Esophagus (tissue), 2 donors: ENCODE measurements around the gene DTNA. TPM values are rescaled to one million over a fixed set of nuclear protein-coding genes. Genes with fewer than 3 reads are reported as not detected.
A peak's percentile ranks its signal among the peaks of the same experiment; 100 is the strongest.

Experiments
- H3K27ac ChIP-seq, 2 donors: one replicate each; pipeline ENCODE4 v1.5.1; 2013; ENCODE audit warnings: low read depth in 2 of 2, mild to moderate bottlenecking in 2 of 2, inconsistent platforms in 1 of 2, low read length in 1 of 2, moderate library complexity in 1 of 2
- H3K27me3 ChIP-seq, 2 donors: one replicate each; pipeline ENCODE4 v1.6.1; 2013; ENCODE audit warnings: low read length in 2 of 2, control low read depth in 1 of 2, mild to moderate bottlenecking in 1 of 2; ENCODE audit not compliant: insufficient read depth in 2 of 2, control insufficient read depth in 1 of 2
- H3K36me3 ChIP-seq, 2 donors: one replicate each; pipeline ENCODE4 v1.6.1; 2013; ENCODE audit warnings: low read length in 1 of 2; ENCODE audit not compliant: control insufficient read depth in 2 of 2, insufficient read depth in 2 of 2
- H3K4me1 ChIP-seq, 2 donors: one replicate each; pipeline ENCODE4 v1.6.1; 2013; ENCODE audit warnings: low read length in 1 of 2; ENCODE audit not compliant: control insufficient read depth in 2 of 2, insufficient read depth in 2 of 2
- H3K4me3 ChIP-seq, 2 donors: one replicate each; pipeline ENCODE4 v1.5.1; 2013; ENCODE audit warnings: low read length in 2 of 2, mild to moderate bottlenecking in 2 of 2, low read depth in 1 of 2, moderate library complexity in 1 of 2
- H3K9me3 ChIP-seq, 2 donors: one replicate each; pipeline ENCODE4 v1.6.1; 2013; ENCODE audit warnings: mild to moderate bottlenecking in 2 of 2, low read depth in 1 of 2, low read length in 1 of 2, moderate library complexity in 1 of 2; ENCODE audit not compliant: control insufficient read depth in 2 of 2, insufficient read depth in 1 of 2
- WGBS, 2 donors: extraction: QIAGEN DNeasy Blood & Tissue Kit; methylation state at CpG; one replicate each; pipeline ENCODE4 v1.1.7; 2013; 5-methylcytosine and 5-hydroxymethylcytosine counted together
- polyA plus RNA-seq, 2 donors: library from polyadenylated mRNA; stranded (reverse); fragments of 200-250 nt; gene quantifications; one replicate each; pipeline ENCODE4 v1.2.3, GENCODE V29; 2013
- donor health status: healthy with polysubstance abuse.
- donor health status: Bipolar disorder and iron deficiency.

DTNA gene
- polyA plus RNA-seq, 2 donors, result 6.7 to 15.0 TPM

DNA sequence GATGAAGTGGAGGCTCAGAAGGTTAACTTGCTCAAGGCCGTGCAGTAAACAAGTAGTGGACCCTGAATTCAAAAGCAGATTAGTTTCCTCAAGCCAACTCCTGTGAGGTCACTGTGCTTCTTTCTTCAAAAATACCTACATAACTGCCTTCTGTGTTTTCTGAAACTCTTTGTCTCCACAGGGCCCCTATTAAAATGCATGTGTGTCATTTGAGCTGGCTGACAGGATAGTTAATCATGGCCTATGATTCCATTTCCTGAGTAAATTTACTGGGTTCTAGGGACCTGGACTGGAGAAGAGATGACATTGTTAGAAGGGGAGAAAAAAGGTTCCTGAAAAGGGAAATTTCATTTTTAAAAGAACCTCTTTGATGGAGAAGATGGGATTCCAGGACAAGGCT lies 12.9 kb upstream of the DTNA start:
- Histone ChIP-seq H3K27me3 (no peaks in the 10 kb centered on the region), H3K4me1 (peaks cover 0 to 2% of the 10 kb centered on the region in 2 donors), H3K4me3 (no peak overlapping the region), H3K36me3 (no peaks in the 10 kb centered on the region), H3K27ac (no peak overlapping the region), H3K9me3 (no peaks in the 10 kb centered on the region)
- 89 to 90% methylated on average over 1 of the region's 1 CpG for WGBS, 2 donors

DNA sequence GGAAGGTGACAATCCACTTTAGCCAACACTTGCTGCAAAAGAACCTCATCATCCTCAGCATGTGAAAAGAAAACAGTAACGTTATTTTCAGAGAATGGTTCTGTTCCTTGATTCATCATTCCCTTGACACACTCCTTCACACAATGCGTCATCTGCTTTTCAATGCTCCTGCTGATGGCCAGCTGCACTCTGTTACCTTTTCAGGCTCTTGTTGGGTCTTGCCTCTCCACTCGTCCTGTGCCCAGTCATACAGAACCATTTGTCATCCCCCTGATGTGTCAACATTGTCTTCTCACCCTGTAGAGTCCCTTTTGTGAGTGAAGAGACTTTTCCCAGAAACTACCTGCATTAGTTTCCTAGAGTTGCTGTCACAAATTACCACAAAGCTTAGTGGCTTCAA lies 12.2 kb upstream of the DTNA start:
- no peaks in the 10 kb centered on the region for H3K36me3 ChIP-seq
- WGBS, 2 donors, result 49 to 57% methylated on average over 3 of the region's 3 CpGs

GRCh38 chr18:34701911-34702310 lies 8.2 kb upstream of the DTNA start:
- WGBS, 2 donors, result 89 to 92% methylated on average over 3 of the region's 3 CpGs
- no peaks in the 10 kb centered on the region for H3K9me3 ChIP-seq
- no peaks in the 10 kb centered on the region for H3K27me3 ChIP-seq
- no peak overlapping the region for H3K27ac ChIP-seq
- peaks cover 0 to 2% of the 10 kb centered on the region in 2 donors for H3K4me1 ChIP-seq
- H3K36me3 ChIP-seq, result no peaks in the 10 kb centered on the region
- no peak overlapping the region for H3K4me3 ChIP-seq

More for the DNA sequence above, 12.2 kb upstream of the DTNA start:
- H3K4me1 ChIP-seq, result peaks cover 0 to 2% of the 10 kb centered on the region in 2 donors
- no peaks in the 10 kb centered on the region for H3K27me3 ChIP-seq
- H3K27ac ChIP-seq, result no peak overlapping the region
- H3K4me3 ChIP-seq, result no peak overlapping the region
- H3K9me3 ChIP-seq, result no peaks in the 10 kb centered on the region

- H3K36me3 ChIP-seq, result no peaks in the 10 kb centered on the region
- peaks cover 0 to 2% of the 10 kb centered on the region in 2 donors for H3K4me1 ChIP-seq
- 93 to 95% methylated on average over 3 of the region's 3 CpGs for WGBS, 2 donors
- H3K9me3 ChIP-seq, result no peaks in the 10 kb centered on the region
- no peak overlapping the region for H3K27ac ChIP-seq
- no peak overlapping the region for H3K4me3 ChIP-seq
- no peaks in the 10 kb centered on the region for H3K27me3 ChIP-seq
Observed at GRCh38 chr18:34702814-34703213, 7.3 kb upstream of the DTNA start.

- Histone ChIP-seq H3K4me1 (no peaks in the 10 kb centered on the region), H3K27me3 (no peaks in the 10 kb centered on the region)
- WGBS, 2 donors, result 91 to 98% methylated on average over 1 of the region's 1 CpG
Observed at GRCh38 chr18:34704074-34704473, 6.0 kb upstream of the DTNA start.

GRCh38 chr18:34704823-34705222 lies 5.3 kb upstream of the DTNA start:
- WGBS, 2 donors, result 59 to 73% methylated on average over 2 of the region's 2 CpGs
- Histone ChIP-seq H3K4me1 (no peaks in the 10 kb centered on the region), H3K27ac (no peak overlapping the region), H3K27me3 (no peaks in the 10 kb centered on the region), H3K4me3 (no peak overlapping the region), H3K36me3 (no peaks in the 10 kb centered on the region), H3K9me3 (no peaks in the 10 kb centered on the region)

More at GRCh38 chr18:34704074-34704473, 6.0 kb upstream of the DTNA start:
- Histone ChIP-seq H3K4me3 (no peak overlapping the region), H3K36me3 (no peaks in the 10 kb centered on the region), H3K9me3 (no peaks in the 10 kb centered on the region), H3K27ac (no peak overlapping the region)

- H3K27ac ChIP-seq, result no peak overlapping the region
- no peaks in the 10 kb centered on the region for H3K36me3 ChIP-seq
- H3K4me1 ChIP-seq, result no peaks in the 10 kb centered on the region
- no peak overlapping the region for H3K4me3 ChIP-seq
- no peaks in the 10 kb centered on the region for H3K27me3 ChIP-seq
- WGBS, 2 donors, result 14 to 16% methylated on average over 4 of the region's 4 CpGs
- H3K9me3 ChIP-seq, result no peaks in the 10 kb centered on the region
Observed at GRCh38 chr18:34707670-34708069, 2.4 kb upstream of the DTNA start.

DNA sequence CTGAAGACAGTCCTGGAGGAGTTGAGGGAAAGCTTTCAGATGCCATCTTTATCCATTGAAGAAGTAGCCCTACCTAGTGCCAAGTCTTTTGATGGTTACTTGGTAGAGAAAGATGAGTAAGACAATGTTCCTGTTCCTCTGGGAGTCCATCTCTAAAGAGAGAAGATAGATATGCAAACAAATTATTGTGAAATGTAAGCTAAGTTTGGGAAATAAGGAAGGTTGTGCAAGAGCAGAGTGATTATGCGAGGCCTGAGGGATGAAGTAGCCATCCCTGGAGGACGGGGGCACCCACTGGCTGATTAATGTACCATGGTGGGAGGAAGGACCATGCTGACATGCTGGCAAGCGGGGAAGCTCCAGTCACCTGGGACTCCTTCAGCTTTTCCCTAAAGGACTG lies 994 bp upstream of the DTNA start:
- Histone ChIP-seq H3K27ac (peak overlapping the region; percentile 30 to 47), H3K36me3 (no peaks in the 10 kb centered on the region), H3K27me3 (no peaks in the 10 kb centered on the region), H3K4me3 (no peak overlapping the region), H3K4me1 (no peaks in the 10 kb centered on the region), H3K9me3 (no peaks in the 10 kb centered on the region)
- WGBS, 2 donors, result 51 to 65% methylated on average over 3 of the region's 3 CpGs

GRCh38 chr18:34710458-34710914 lies 388 bp downstream of the DTNA start:
- 35 to 39% methylated on average over 6 of the region's 6 CpGs for WGBS, 2 donors
- H3K4me3 ChIP-seq, result no peak overlapping the region
- no peaks in the 10 kb centered on the region for H3K9me3 ChIP-seq
- H3K27ac ChIP-seq, result peak overlapping the region; percentile 24 to 47
- H3K27me3 ChIP-seq, result no peaks in the 10 kb centered on the region
- no peaks in the 10 kb centered on the region for H3K36me3 ChIP-seq
- no peaks in the 10 kb centered on the region for H3K4me1 ChIP-seq

DNA sequence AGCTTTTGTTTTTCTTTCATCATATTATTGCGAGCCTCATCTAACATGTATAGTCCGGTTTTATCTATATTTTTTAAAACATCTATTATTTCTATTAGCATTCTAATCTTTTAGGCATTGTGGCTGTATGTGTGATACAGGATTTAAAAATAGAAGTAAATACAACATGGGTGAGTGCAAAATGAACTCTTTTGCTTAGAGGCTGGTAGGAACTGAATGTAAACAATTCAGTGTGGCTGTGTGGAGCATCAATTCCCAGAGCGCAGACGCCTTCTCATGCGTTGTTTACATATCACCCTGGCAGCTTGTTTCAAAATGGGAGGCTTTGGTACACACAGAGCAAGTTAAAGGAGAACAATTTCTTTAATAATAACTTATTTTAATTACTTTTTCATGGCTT lies 836 bp downstream of the DTNA start:
- no peak overlapping the region for H3K4me3 ChIP-seq
- H3K27ac ChIP-seq, result no peak overlapping the region
- H3K27me3 ChIP-seq, result no peaks in the 10 kb centered on the region
- no peaks in the 10 kb centered on the region for H3K9me3 ChIP-seq
- H3K4me1 ChIP-seq, result no peaks in the 10 kb centered on the region
- no peaks in the 10 kb centered on the region for H3K36me3 ChIP-seq
- WGBS, 2 donors, result 48 to 50% methylated on average over 5 of the region's 5 CpGs
